Testis (tissue), 3 donors: Measurements from ENCODE around the gene ERVFRD-1. TPM values are rescaled to one million over a fixed set of nuclear protein-coding genes. Genes with fewer than 3 reads are reported as not detected.

Source experiments
- DNase-seq: peaks from one replicate; pipeline ENCODE4 v3.0.0-alpha.2; 2019
- H3K27ac ChIP-seq, 2 donors: fragments of 200-600 bp; sonication (generic); one replicate each; pipeline ENCODE4 v1.5.1; 2019
- H3K27me3 ChIP-seq: fragments of 200-600 bp; sonication (generic); one replicate; pipeline ENCODE4 v1.5.1; 2019
- H3K36me3 ChIP-seq: fragments of 200-600 bp; sonication (generic); one replicate; pipeline ENCODE4 v1.5.1; 2017; ENCODE audit warnings: low read depth; ENCODE audit errors: missing control alignments
- H3K4me1 ChIP-seq: fragments of 200-600 bp; sonication (generic); one replicate; pipeline ENCODE4 v1.5.1; 2019
- H3K4me3 ChIP-seq, 2 donors: fragments of 200-600 bp; sonication (generic); one replicate each; pipeline ENCODE4 v1.5.1; 2017 to 2019
- H3K9me3 ChIP-seq: fragments of 200-600 bp; sonication (generic); one replicate; pipeline ENCODE4 v1.5.1; 2017
- POLR2A ChIP-seq: fragments of 450-650 bp; IDR thresholded peaks from one replicate; pipeline ENCODE4 v1.6.1; 2017; ENCODE audit warnings: antibody characterized with exemption, mild to moderate bottlenecking, moderate library complexity
- WGBS, 2 donors: methylation state at CpG; one replicate each; pipeline ENCODE4 v1.1.5; 2018; 5-methylcytosine and 5-hydroxymethylcytosine counted together
- intact Hi-C: fragments of 100-400 bp; cut with DNase I; formaldehyde crosslinking; loops from one replicate; pipeline ENCODE4 v1.15.1; 2023; ENCODE audit warnings: low total_unique reads
- polyA plus RNA-seq: library from polyadenylated mRNA; stranded (reverse); fragments of 350-450 nt; fragmentation: Illumina TruSeq; extraction: RNeasy Lipid Tissue Mini Kit (QIAGEN cat#74804); gene quantifications from one replicate; pipeline ENCODE4 v1.2.3, GENCODE V29; 2014; ENCODE audit warnings: low read depth, low replicate concordance; ENCODE audit not compliant: insufficient read depth
- total RNA-seq, 2 donors: library from RNA; depleted of rRNA; stranded (reverse); fragments of >200 nt; gene quantifications; one replicate each; pipeline ENCODE4 v1.2.3, GENCODE V29; 2016
- TF ChIP-seq, protein P1 (sequence below), 3 experiments: fragments of 450-650 bp in 2 of 3; fragments of 200-600 bp in 1 of 3; sonication (generic) in 1 of 3; IDR thresholded peaks; one replicate each; pipeline ENCODE4 v1.5.1; 2016 to 2019; ENCODE audit warnings: antibody characterized with exemption in 3 of 3, mild to moderate bottlenecking in 2 of 3, moderate library complexity in 1 of 3

ERVFRD-1 gene
- total and polyA plus RNA-seq, 3 donors from 2014 or later, result 0.16 TPM; not detected in 2

GRCh38 chr6:11097476-11097875 is 14.0 kb downstream of the ERVFRD-1 start:
- WGBS, 2 donors, result 90% methylated on average over 8 of the region's 8 CpGs
- no peak overlapping the region for H3K4me3 ChIP-seq
- H3K27me3 ChIP-seq, result no peaks in the 10 kb centered on the region
- H3K4me1 ChIP-seq, result peaks cover 9% of the 10 kb centered on the region
- no peak overlapping the region for H3K27ac ChIP-seq
- DNase-seq, result no peak
- no peak for TF ChIP-seq POLR2A
- TF ChIP-seq, protein P1, sequence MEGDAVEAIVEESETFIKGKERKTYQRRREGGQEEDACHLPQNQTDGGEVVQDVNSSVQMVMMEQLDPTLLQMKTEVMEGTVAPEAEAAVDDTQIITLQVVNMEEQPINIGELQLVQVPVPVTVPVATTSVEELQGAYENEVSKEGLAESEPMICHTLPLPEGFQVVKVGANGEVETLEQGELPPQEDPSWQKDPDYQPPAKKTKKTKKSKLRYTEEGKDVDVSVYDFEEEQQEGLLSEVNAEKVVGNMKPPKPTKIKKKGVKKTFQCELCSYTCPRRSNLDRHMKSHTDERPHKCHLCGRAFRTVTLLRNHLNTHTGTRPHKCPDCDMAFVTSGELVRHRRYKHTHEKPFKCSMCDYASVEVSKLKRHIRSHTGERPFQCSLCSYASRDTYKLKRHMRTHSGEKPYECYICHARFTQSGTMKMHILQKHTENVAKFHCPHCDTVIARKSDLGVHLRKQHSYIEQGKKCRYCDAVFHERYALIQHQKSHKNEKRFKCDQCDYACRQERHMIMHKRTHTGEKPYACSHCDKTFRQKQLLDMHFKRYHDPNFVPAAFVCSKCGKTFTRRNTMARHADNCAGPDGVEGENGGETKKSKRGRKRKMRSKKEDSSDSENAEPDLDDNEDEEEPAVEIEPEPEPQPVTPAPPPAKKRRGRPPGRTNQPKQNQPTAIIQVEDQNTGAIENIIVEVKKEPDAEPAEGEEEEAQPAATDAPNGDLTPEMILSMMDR (IDR thresholded peaks at IDR 0.05), result no peak
- intact Hi-C loops, result no loop called here
- no peaks in the 10 kb centered on the region for H3K36me3 ChIP-seq
- no peaks in the 10 kb centered on the region for H3K9me3 ChIP-seq

GRCh38 chr6:11096109-11096508 is 15.4 kb downstream of the ERVFRD-1 start:
- no peak overlapping the region for H3K27ac ChIP-seq
- H3K4me3 ChIP-seq, result no peak overlapping the region
- no peaks in the 10 kb centered on the region for H3K36me3 ChIP-seq
- intact Hi-C loops, result no loop called here
- H3K4me1 ChIP-seq, result peaks cover 9% of the 10 kb centered on the region
- no peak for DNase-seq
- 74% methylated on average over 4 of the region's 4 CpGs for WGBS, 2 donors
- no peaks in the 10 kb centered on the region for H3K9me3 ChIP-seq
- H3K27me3 ChIP-seq, result no peaks in the 10 kb centered on the region
- TF ChIP-seq POLR2A, result no peak
- TF ChIP-seq, protein P1 (IDR thresholded peaks at IDR 0.05), result no peak

DNA sequence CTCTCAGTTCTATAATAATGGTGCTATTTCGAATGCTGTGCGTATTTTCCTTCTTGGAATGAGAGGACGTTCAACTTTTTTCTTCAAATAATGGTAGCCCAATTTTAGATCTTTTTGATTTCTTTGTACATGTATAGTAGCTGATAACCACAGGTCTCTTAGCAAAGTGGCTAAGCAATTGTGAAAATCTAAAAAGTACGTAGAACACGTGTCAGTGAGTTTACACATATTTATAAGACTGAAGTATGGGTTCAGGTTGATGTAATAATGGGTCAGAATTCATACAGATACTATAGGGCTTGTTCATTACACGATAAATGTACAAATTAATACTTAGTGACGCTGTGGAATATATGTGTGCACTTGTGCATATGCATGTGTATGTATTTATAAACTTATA is 16.6 kb downstream of the ERVFRD-1 start:
- no peaks in the 10 kb centered on the region for H3K9me3 ChIP-seq

GRCh38 chr6:11094411-11094851 is 17.1 kb downstream of the ERVFRD-1 start:
- Histone ChIP-seq H3K4me1 (peaks cover 9% of the 10 kb centered on the region), H3K4me3 (peak overlapping the region; percentile 79 to 95), H3K9me3 (no peaks in the 10 kb centered on the region), H3K27ac (peak overlapping the region; percentile 66 to 98), H3K36me3 (no peaks in the 10 kb centered on the region), H3K27me3 (no peaks in the 10 kb centered on the region)
- DNase-seq, result peak; percentile 72
- TF ChIP-seq, protein P1 (IDR thresholded peaks at IDR 0.05), result no peak
- TF ChIP-seq POLR2A, result no peak
- intact Hi-C loops, result no loop called here
- WGBS, 2 donors, result 0 to 1% methylated on average over 12 to 15 of the region's 15 CpGs

More for the DNA sequence above, 16.6 kb downstream of the ERVFRD-1 start:
- Histone ChIP-seq H3K36me3 (no peaks in the 10 kb centered on the region), H3K27ac (peak overlapping the region; percentile 66 to 98), H3K4me3 (peak overlapping the region in 1 of 2 donors; percentile 79), H3K4me1 (peaks cover 9% of the 10 kb centered on the region), H3K27me3 (no peaks in the 10 kb centered on the region)
- 29 to 39% methylated on average over 7 of the region's 7 CpGs for WGBS, 2 donors
- no peak for TF ChIP-seq POLR2A
- TF ChIP-seq, protein P1 (IDR thresholded peaks at IDR 0.05), result no peak
- intact Hi-C loops, result no loop called here
- DNase-seq, result no peak

DNA sequence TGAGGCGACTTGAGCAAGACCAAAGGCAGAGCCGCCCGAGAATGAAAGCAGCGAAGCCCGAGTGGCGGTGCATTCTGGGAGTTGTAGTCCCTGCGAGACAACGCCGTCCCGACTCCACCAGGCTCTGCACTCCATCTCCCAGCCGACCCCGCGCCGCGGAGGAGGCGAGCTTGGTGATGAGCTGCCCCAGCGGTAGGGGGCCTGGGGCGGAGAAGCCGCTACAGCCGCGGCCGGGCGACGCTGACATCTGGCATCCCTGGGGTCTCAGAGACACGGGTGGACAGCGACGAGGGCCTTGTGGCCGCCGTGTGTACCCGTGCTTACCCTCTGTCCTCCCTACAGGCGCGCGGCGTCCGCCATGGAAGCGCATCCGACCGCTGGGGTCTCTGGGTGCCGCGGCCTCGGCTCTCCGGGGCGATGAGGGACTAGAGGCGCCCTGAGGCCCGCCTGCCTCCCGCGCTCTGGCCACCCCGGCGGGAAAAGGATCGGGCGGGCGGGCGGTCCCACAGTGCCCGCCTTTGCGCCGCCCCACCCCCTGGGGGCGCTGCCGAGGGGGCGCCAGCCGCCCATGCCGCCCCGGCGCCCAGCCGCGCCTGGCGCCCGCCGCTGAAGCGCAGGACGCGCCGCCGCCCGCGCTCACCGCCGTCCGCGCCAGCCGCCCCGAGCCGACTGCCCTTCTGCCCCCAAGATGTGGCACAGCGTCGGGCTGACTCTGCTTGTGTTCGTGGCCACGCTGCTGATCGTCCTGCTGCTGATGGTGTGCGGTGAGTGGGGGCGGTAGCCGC is 17.7 kb downstream of the ERVFRD-1 start, which contains the start of gene SMIM13:
Gene SMIM13, plus strand, starts transcription at position 209 of the 785 bp plus-strand sequence. Its CDS starts 480 bp downstream, at position 689.
- Histone ChIP-seq H3K4me3 (peak within 1 kb of the TSS; percentile 79 to 95), H3K27me3 (no peaks in the 10 kb centered on the region), H3K9me3 (no peaks in the 10 kb centered on the region), H3K36me3 (no peaks in the 10 kb centered on the region), H3K4me1 (peaks cover 9% of the 10 kb centered on the region), H3K27ac (peak within 1 kb of the TSS; percentile 94 to 98)
- TF ChIP-seq, protein P1 (IDR thresholded peaks at IDR 0.05), result peak; percentile 46 to 74 (median 66)
- TF ChIP-seq POLR2A, result no peak
- 0% methylated on average over 10 to 24 of the region's 90 CpGs for WGBS, 2 donors
- DNase-seq, result peak; percentile 99
- intact Hi-C loops, result no loop called here
